DND-41 (cell line): Measurements from ENCODE around the gene TMEM106A.
"Not testable (repeated sequence)": the region's sequence is repeated elsewhere in the genome, so short reads cannot be mapped to it uniquely, and the experiment has no call there.

Experiments used
- ATAC-seq: fragments of 200-7000 bp; cut with Tn5 transposase; 3 replicates; pipeline ENCODE4 v1.9.1; 2021; ENCODE audit warnings: low read depth; ENCODE audit not compliant: insufficient read depth
- DNase-seq: peaks from one replicate; pipeline ENCODE4 v3.0.0-alpha.2; 2020
- H2AFZ ChIP-seq: 2 replicates; pipeline ENCODE4 v1.6.0; 2012; ENCODE audit warnings: low read depth, low read length
- H3K27ac ChIP-seq: 2 replicates; pipeline ENCODE4 v1.5.1; 2012; ENCODE audit warnings: low read length, inconsistent platforms
- H3K27me3 ChIP-seq: fragments of 200-600 bp; sonication (generic); 2 replicates; pipeline ENCODE4 v1.6.0; 2012; ENCODE audit warnings: low read length, mild to moderate bottlenecking, inconsistent platforms; ENCODE audit not compliant: insufficient read depth, poor library complexity
- H3K36me3 ChIP-seq: 2 replicates; pipeline ENCODE4 v1.5.1; 2012; ENCODE audit warnings: low read length, inconsistent platforms; ENCODE audit not compliant: insufficient read depth
- H3K4me1 ChIP-seq: 2 replicates; pipeline ENCODE4 v1.5.1; 2012; ENCODE audit warnings: mild to moderate bottlenecking, low read length; ENCODE audit not compliant: insufficient read depth
- H3K4me2 ChIP-seq: 2 replicates; pipeline ENCODE4 v1.6.0; 2012; ENCODE audit warnings: mild to moderate bottlenecking, moderate library complexity, low read length, inconsistent platforms; ENCODE audit not compliant: insufficient read depth
- H3K4me3 ChIP-seq, 2 experiments: fragments of 200-600 bp in 1 of 2; shearing (Covaris generic) in 1 of 2; 2 replicates each; pipeline ENCODE4 v1.5.1; 2012 to 2016; ENCODE audit warnings: inconsistent platforms in 2 of 2, low read length in 2 of 2, mild to moderate bottlenecking in 2 of 2, low read depth in 1 of 2, moderate library complexity in 1 of 2
- H3K79me2 ChIP-seq: 2 replicates; pipeline ENCODE4 v1.6.0; 2012; ENCODE audit warnings: low read length, inconsistent platforms; ENCODE audit not compliant: insufficient read depth
- H3K9ac ChIP-seq: 2 replicates; pipeline ENCODE4 v1.6.0; 2012; ENCODE audit warnings: low read depth, mild to moderate bottlenecking, inconsistent platforms, low read length, moderate library complexity
- H3K9me3 ChIP-seq: 2 replicates; pipeline ENCODE4 v1.5.1; 2012; ENCODE audit warnings: low read length, moderate library complexity, mild to moderate bottlenecking, inconsistent platforms; ENCODE audit not compliant: insufficient read depth, severe bottlenecking
- H4K20me1 ChIP-seq: 2 replicates; pipeline ENCODE4 v1.6.0; 2012; ENCODE audit warnings: low read length; ENCODE audit not compliant: insufficient read depth
- CTCF ChIP-seq: IDR thresholded peaks from 2 replicates; pipeline ENCODE4 v1.5.1; 2012; ENCODE audit warnings: borderline replicate concordance, low read length, moderate library complexity, mild to moderate bottlenecking; ENCODE audit not compliant: poor library complexity, severe bottlenecking; ENCODE audit errors: extremely low read depth
- EZH2 ChIP-seq: IDR thresholded peaks from 3 replicates; pipeline ENCODE4 v1.6.1; 2012; ENCODE audit warnings: borderline replicate concordance, low read depth, mild to moderate bottlenecking, moderate library complexity, low read length, inconsistent platforms; ENCODE audit not compliant: severe bottlenecking

The TMEM106A gene

GRCh38 chr17:43211480-43212402 lies at the start of gene TMEM106A:
TMEM106A (plus strand) TSS chr17:43211875; CDS start chr17:43213042, 1,167 bp downstream.
- Histone ChIP-seq H3K4me3 (peak within 1 kb of the TSS; percentile 52 to 80; a peak in 3 of 4 replicates), H3K27ac (peak within 1 kb of the TSS; percentile 87), H3K27me3 (no peaks in the 10 kb centered on the region), H3K9me3 (no peaks in the 10 kb centered on the region), H4K20me1 (no peaks in the 10 kb centered on the region), H3K4me1 (peaks cover 34% of the 10 kb centered on the region), H3K9ac (peak within 1 kb of the TSS; percentile 78), H2AFZ (peak within 1 kb of the TSS; percentile 91), H3K36me3 (peaks cover 31% of the 10 kb centered on the region), H3K79me2 (peaks cover 7% of the 10 kb centered on the region), H3K4me2 (peak within 1 kb of the TSS; percentile 88)
- DNase-seq (peak; percentile 82), ATAC-seq (peak; percentile 89)
- TF ChIP-seq EZH2 (no peak), CTCF (peak; percentile 57)

- H3K9me3 ChIP-seq, H3K27ac ChIP-seq, H4K20me1 ChIP-seq, H3K27me3 ChIP-seq, H3K4me3 ChIP-seq, H3K9ac ChIP-seq, DNase-seq, H3K4me2 ChIP-seq, H2AFZ ChIP-seq, ATAC-seq: not testable (repeated sequence)
- peaks cover 16% of the 10 kb centered on the region for H3K36me3 ChIP-seq
- H3K79me2 ChIP-seq, result peaks cover 30% of the 10 kb centered on the region
- peaks cover 15% of the 10 kb centered on the region for H3K4me1 ChIP-seq
These were observed 45.7 kb upstream of the TMEM106A start for GRCh38 chr17:43165971-43166370.

GRCh38 chr17:43169561-43170139 lies 42.0 kb upstream of the TMEM106A start:
- ATAC-seq (peak; percentile 11), DNase-seq (peak; percentile 17)
- TF ChIP-seq CTCF (no peak), EZH2 (no peak)
- Histone ChIP-seq H3K9me3 (no peaks in the 10 kb centered on the region), H3K27ac (peak overlapping the region; percentile 97), H3K79me2 (peaks cover 61% of the 10 kb centered on the region), H3K4me2 (peak overlapping the region; percentile 95), H4K20me1 (no peaks in the 10 kb centered on the region), H3K27me3 (no peaks in the 10 kb centered on the region), H2AFZ (peak overlapping the region; percentile 86), H3K4me3 (peak overlapping the region; percentile 68 to 88), H3K4me1 (peaks cover 35% of the 10 kb centered on the region), H3K9ac (peak overlapping the region; percentile 86), H3K36me3 (peaks cover 6% of the 10 kb centered on the region; the same call in 1 of the 2 replicates)
